CD4-positive, alpha-beta memory T cell (primary cell): Measurements from ENCODE around the gene S100A1. TPM values are rescaled to one million over a fixed set of nuclear protein-coding genes. Genes with fewer than 3 reads are reported as not detected.

Source experiments
- CTCF ChIA-PET: fragments of 350-600 bp; sonication (Branson Sonifier 250); formaldehyde crosslinking; loops from one replicate; lab custom pipeline; 2021; ENCODE audit warnings: inconsistent platforms; ENCODE audit not compliant: partially characterized antibody; lab: Charles Lee
- POLR2A ChIA-PET: fragments of 350-600 bp; sonication (Branson Sonifier 250); formaldehyde crosslinking; loops from one replicate; lab custom pipeline; 2021; ENCODE audit not compliant: partially characterized antibody; lab: Charles Lee
- DNase-seq, 5 donors: peaks; one replicate each; pipeline versions ENCODE4 v3.0.0 to v3.0.0-alpha.2; 2020 to 2022; ENCODE audit warnings: mixed read lengths in 1 of 5
- H3K27ac ChIP-seq: one replicate; pipeline ENCODE4 v1.7.0; 2013; ENCODE audit warnings: low read depth, low read length
- H3K27me3 ChIP-seq: 2 replicates; pipeline ENCODE4 v1.7.0; 2013; ENCODE audit warnings: mild to moderate bottlenecking, low read length, moderate library complexity; ENCODE audit not compliant: insufficient read depth
- H3K36me3 ChIP-seq: 2 replicates; pipeline ENCODE4 v1.7.0; 2013; ENCODE audit warnings: mild to moderate bottlenecking, low read length, moderate library complexity; ENCODE audit not compliant: insufficient read depth
- H3K4me1 ChIP-seq: 2 replicates; pipeline ENCODE4 v1.7.0; 2013; ENCODE audit warnings: mild to moderate bottlenecking, low read length, moderate library complexity; ENCODE audit not compliant: insufficient read depth
- H3K4me3 ChIP-seq, 2 donors: one replicate each; pipeline ENCODE4 v1.7.0; 2013; ENCODE audit warnings: low read length in 2 of 2, mild to moderate bottlenecking in 1 of 2
- H3K9me3 ChIP-seq, 2 donors: one replicate each; pipeline ENCODE4 v1.7.0; 2013; ENCODE audit warnings: low read length in 2 of 2, control low read depth in 1 of 2; ENCODE audit not compliant: control insufficient read depth in 1 of 2
- H3K27ac Mint-ChIP-seq, 7 donors: one replicate each; pipeline ENCODE4 v1.8.0; 2020 to 2021; ENCODE audit warnings: mixed read lengths in 7 of 7, mild to moderate bottlenecking in 6 of 7, inconsistent platforms in 3 of 7, moderate library complexity in 3 of 7
- H3K27me3 Mint-ChIP-seq, 2 donors: one replicate each; pipeline ENCODE4 v1.8.0; 2020 to 2021; ENCODE audit warnings: mixed read lengths in 2 of 2
- H3K36me3 Mint-ChIP-seq, 2 donors: one replicate each; pipeline ENCODE4 v1.8.0; 2020 to 2021; ENCODE audit warnings: mixed read lengths in 2 of 2, inconsistent platforms in 1 of 2, mild to moderate bottlenecking in 1 of 2
- H3K4me1 Mint-ChIP-seq, 4 donors: one replicate each; pipeline ENCODE4 v1.8.0; 2020 to 2021; ENCODE audit warnings: mixed read lengths in 4 of 4, mild to moderate bottlenecking in 1 of 4
- H3K4me3 Mint-ChIP-seq, 8 donors: one replicate each; pipeline ENCODE4 v1.8.0; 2020 to 2021; ENCODE audit warnings: mixed read lengths in 8 of 8, mild to moderate bottlenecking in 7 of 8, moderate library complexity in 6 of 8, inconsistent platforms in 3 of 8
- H3K9me3 Mint-ChIP-seq, 8 donors: one replicate each; pipeline ENCODE4 v1.8.0; 2020 to 2021; ENCODE audit warnings: mixed read lengths in 8 of 8, mild to moderate bottlenecking in 5 of 8, inconsistent platforms in 3 of 8, moderate library complexity in 1 of 8
- intact Hi-C: fragments of 100-400 bp; cut with micrococcal nuclease; formaldehyde crosslinking; loops from one replicate; pipeline ENCODE4 v1.15.1; 2023
- polyA plus RNA-seq, 2 donors: library from polyadenylated mRNA; unstranded; fragments of 300-500 nt; fragmentation: Illumina TruSeq; gene quantifications; one replicate each; pipeline ENCODE4 v1.2.3, GENCODE V29; 2021
- total RNA-seq, 2 experiments: library from RNA; stranded (reverse); gene quantifications; one replicate each; pipeline ENCODE4 v1.2.3, GENCODE V29; 2021

The S100A1 gene
- total and polyA plus RNA-seq, 4 experiments from 2014 or later, result not detected

- intact Hi-C loops, result no loop called here
- Histone ChIP-seq H3K4me3 (no peak overlapping the region), H3K9me3 (no peaks in the 10 kb centered on the region), H3K36me3 (peaks cover 29% of the 10 kb centered on the region), H3K4me1 (peaks cover 38% of the 10 kb centered on the region), H3K27ac (no peak overlapping the region), H3K27me3 (no peaks in the 10 kb centered on the region)
- Mint-ChIP-seq H3K4me1 (peaks cover 36 to 62% (median 48%) of the 10 kb centered on the region in 4 donors), H3K4me3 (no peak overlapping the region), H3K27me3 (no peaks in the 10 kb centered on the region), H3K27ac (peak overlapping the region in 5 of 7 donors; percentile 10 to 85 (median 66)), H3K9me3 (no peaks in the 10 kb centered on the region), H3K36me3 (peaks cover 26 to 44% of the 10 kb centered on the region in 2 donors)
- POLR2A ChIA-PET, result interaction anchor here (0.7 to 8.9 kb wide), 5 partner anchors 10 to 330 kb away, joined by 3 to 80 read pairs (median 13); partner anchors contain the start of genes CHTOP, INTS3, JTB and SNAPIN
- CTCF ChIA-PET, result interaction anchor here (1.0 to 1.7 kb wide), 3 partner anchors 13 to 138 kb away, joined by 3 to 6 read pairs (median 4); no protein-coding TSS in a partner anchor
- no peak for DNase-seq
Observed at GRCh38 chr1:153648000-153648643, 19.9 kb downstream of the S100A1 start.

DNA sequence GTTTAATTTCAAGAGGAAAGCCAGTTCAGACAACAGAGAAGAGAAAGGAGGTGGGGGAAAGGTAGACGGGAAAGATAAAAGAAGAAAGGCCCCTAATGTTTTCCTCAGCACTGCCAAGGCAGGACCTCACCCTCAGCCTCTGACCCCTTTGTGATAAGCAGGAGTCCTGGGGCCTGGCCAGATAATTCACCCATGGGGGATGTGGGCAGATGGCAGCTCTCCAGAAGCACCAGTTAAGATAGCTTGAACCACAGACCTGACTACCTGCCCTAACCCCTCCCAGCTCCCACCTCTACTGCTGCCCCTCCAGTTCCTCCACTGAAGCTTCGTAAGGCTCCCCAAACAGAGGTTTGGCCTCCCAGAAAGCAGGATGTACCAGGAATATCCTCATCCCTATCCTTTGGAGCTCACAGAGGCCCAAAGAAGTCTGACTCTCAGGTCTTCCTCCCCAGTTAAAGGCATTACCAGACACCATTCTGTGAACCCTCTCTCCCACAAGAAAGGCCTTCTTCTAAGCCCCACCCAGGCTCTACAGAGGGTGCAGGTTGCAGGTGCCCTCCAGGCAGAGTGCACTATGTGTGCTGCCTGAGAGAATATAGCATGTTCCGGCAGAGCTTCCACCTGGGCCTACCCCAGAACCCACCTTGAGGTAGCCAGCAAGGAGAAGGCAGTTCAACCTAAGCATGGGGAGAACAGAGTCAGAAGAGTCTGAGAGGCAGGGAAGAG is 21.1 kb downstream of the S100A1 start:
- peak in 3 of 5 donors; percentile 20 to 32 (median 28) for DNase-seq
- no peaks in the 10 kb centered on the region for H3K9me3 Mint-ChIP-seq
- H3K9me3 ChIP-seq, result no peaks in the 10 kb centered on the region
- intact Hi-C loops, result no loop called here
- POLR2A ChIA-PET, result interaction anchor here (0.6 to 8.9 kb wide), 5 partner anchors 9 to 23 kb away, joined by 4 to 80 read pairs (median 6); partner anchors contain the start of genes CHTOP, ILF2 and SNAPIN
- no peaks in the 10 kb centered on the region for H3K27me3 Mint-ChIP-seq
- H3K4me3 ChIP-seq, result no peak overlapping the region
- CTCF ChIA-PET, result interaction anchor here (1.0 to 1.5 kb wide), 3 partner anchors 28 to 327 kb away, joined by 3 to 4 read pairs (median 3); no protein-coding TSS in a partner anchor
- peak overlapping the region; percentile 60 to 91 (median 88) for H3K27ac Mint-ChIP-seq
- peak overlapping the region in 7 of 8 donors; percentile 35 to 76 (median 61) for H3K4me3 Mint-ChIP-seq
- H3K27ac ChIP-seq, result peak overlapping the region; percentile 17
- H3K36me3 ChIP-seq, result peaks cover 18% of the 10 kb centered on the region
- peaks cover 27 to 54% (median 38%) of the 10 kb centered on the region in 4 donors for H3K4me1 Mint-ChIP-seq
- H3K4me1 ChIP-seq, result peaks cover 28% of the 10 kb centered on the region
- peaks cover 16 to 32% of the 10 kb centered on the region in 2 donors for H3K36me3 Mint-ChIP-seq
- H3K27me3 ChIP-seq, result no peaks in the 10 kb centered on the region

GRCh38 chr1:153649863-153650235 is 21.6 kb downstream of the S100A1 start:
- Mint-ChIP-seq H3K4me3 (peak overlapping the region in 7 of 8 donors; percentile 35 to 76 (median 61)), H3K4me1 (peaks cover 23 to 48% (median 33%) of the 10 kb centered on the region in 4 donors), H3K27ac (peak overlapping the region in 6 of 7 donors; percentile 54 to 91 (median 88)), H3K27me3 (no peaks in the 10 kb centered on the region), H3K9me3 (no peaks in the 10 kb centered on the region), H3K36me3 (peaks cover 10 to 27% of the 10 kb centered on the region in 2 donors)
- Histone ChIP-seq H3K36me3 (peaks cover 13% of the 10 kb centered on the region), H3K27me3 (no peaks in the 10 kb centered on the region), H3K9me3 (no peaks in the 10 kb centered on the region), H3K27ac (peak overlapping the region; percentile 17), H3K4me3 (no peak overlapping the region), H3K4me1 (peaks cover 26% of the 10 kb centered on the region)
- intact Hi-C loops, result no loop called here
- POLR2A ChIA-PET, result interaction anchor here (0.8 to 8.9 kb wide), 4 partner anchors 9 to 21 kb away, joined by 4 to 80 read pairs (median 6); partner anchors contain the start of genes CHTOP, ILF2 and SNAPIN
- no peak for DNase-seq
- CTCF ChIA-PET, result interaction anchor here (1.0 to 1.5 kb wide), 3 partner anchors 28 to 327 kb away, joined by 3 to 4 read pairs (median 3); no protein-coding TSS in a partner anchor

DNA sequence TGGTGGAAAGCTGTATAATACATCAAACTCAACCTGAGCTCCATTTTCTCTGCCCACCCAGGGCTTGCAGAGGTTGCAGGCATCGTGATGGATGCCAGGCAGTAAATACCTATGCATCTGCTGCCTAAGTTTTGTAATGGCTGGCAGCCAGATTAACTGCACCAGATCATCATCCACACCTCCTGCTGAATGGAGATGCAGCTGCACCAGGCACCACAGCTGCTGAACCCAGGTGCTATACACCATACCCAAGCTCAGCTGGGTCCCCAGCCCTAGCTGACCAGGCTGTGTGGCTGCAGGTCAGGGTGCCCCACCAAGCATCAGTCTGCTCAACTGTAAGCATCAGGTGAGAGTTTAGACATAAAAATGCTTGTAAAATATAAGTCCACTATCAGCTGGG is 23.5 kb downstream of the S100A1 start:
- no peak overlapping the region for H3K4me3 ChIP-seq
- no peak overlapping the region for H3K27ac ChIP-seq
- POLR2A ChIA-PET, result interaction anchor here (0.6 to 1.2 kb wide), 5 partner anchors 8 to 76 kb away, joined by 3 read pairs; partner anchors contain the start of genes CHTOP and INTS3
- no peak overlapping the region for H3K27ac Mint-ChIP-seq
- H3K27me3 ChIP-seq, result no peaks in the 10 kb centered on the region
- peaks cover 0 to 8% of the 10 kb centered on the region in 2 donors for H3K36me3 Mint-ChIP-seq
- CTCF ChIA-PET, result interaction anchor here (1.7 to 2.4 kb wide), 2 partner anchors 9 to 13 kb away, joined by 5 read pairs; no protein-coding TSS in a partner anchor
- H3K9me3 Mint-ChIP-seq, result no peaks in the 10 kb centered on the region
- intact Hi-C loops, result no loop called here
- H3K27me3 Mint-ChIP-seq, result no peaks in the 10 kb centered on the region
- no peak overlapping the region for H3K4me3 Mint-ChIP-seq
- no peaks in the 10 kb centered on the region for H3K36me3 ChIP-seq
- no peak for DNase-seq
- H3K9me3 ChIP-seq, result no peaks in the 10 kb centered on the region
- H3K4me1 ChIP-seq, result peaks cover 16% of the 10 kb centered on the region
- H3K4me1 Mint-ChIP-seq, result peaks cover 13 to 37% (median 20%) of the 10 kb centered on the region in 4 donors

GRCh38 chr1:153652805-153653500 is 24.7 kb downstream of the S100A1 start:
- Mint-ChIP-seq H3K27ac (peak overlapping the region in 2 of 7 donors; percentile 44 to 53), H3K4me3 (no peak overlapping the region), H3K4me1 (peaks cover 10 to 29% (median 15%) of the 10 kb centered on the region in 4 donors), H3K36me3 (peaks cover 0 to 2% of the 10 kb centered on the region in 2 donors), H3K27me3 (no peaks in the 10 kb centered on the region), H3K9me3 (no peaks in the 10 kb centered on the region)
- no peaks in the 10 kb centered on the region for H3K36me3 ChIP-seq
- intact Hi-C loops, result no loop called here
- ChIA-PET POLR2A (interaction anchor here (1.0 kb wide), 1 partner anchor 13 kb away, joined by 3 read pairs; no protein-coding TSS in a partner anchor), CTCF (interaction anchor here (1.7 to 2.4 kb wide), 2 partner anchors 10 to 14 kb away, joined by 5 read pairs; no protein-coding TSS in a partner anchor)
- no peak for DNase-seq
- H3K27me3 ChIP-seq, result no peaks in the 10 kb centered on the region
- no peak overlapping the region for H3K27ac ChIP-seq
- H3K9me3 ChIP-seq, result no peaks in the 10 kb centered on the region
- H3K4me1 ChIP-seq, result peaks cover 18% of the 10 kb centered on the region
- H3K4me3 ChIP-seq, result no peak overlapping the region

GRCh38 chr1:153655333-153655732 is 27.1 kb downstream of the S100A1 start:
- intact Hi-C loops, result no loop called here
- peak overlapping the region in 1 of 7 donors; percentile 10 for H3K27ac Mint-ChIP-seq

More at GRCh38 chr1:153655333-153655732, 27.1 kb downstream of the S100A1 start:
- Histone ChIP-seq H3K4me1 (peaks cover 19% of the 10 kb centered on the region), H3K4me3 (no peak overlapping the region), H3K27me3 (no peaks in the 10 kb centered on the region), H3K27ac (no peak overlapping the region), H3K36me3 (no peaks in the 10 kb centered on the region), H3K9me3 (no peaks in the 10 kb centered on the region)
- Mint-ChIP-seq H3K9me3 (no peaks in the 10 kb centered on the region), H3K4me1 (peaks cover 9 to 25% (median 14%) of the 10 kb centered on the region in 4 donors), H3K36me3 (peaks cover 0 to 6% of the 10 kb centered on the region in 2 donors), H3K4me3 (no peak overlapping the region), H3K27me3 (no peaks in the 10 kb centered on the region)
- POLR2A ChIA-PET, result interaction anchor here (0.8 to 1.2 kb wide), 2 partner anchors 16 to 22 kb away, joined by 3 to 4 read pairs; partner anchors contain the start of gene CHTOP
- no peak for DNase-seq
- CTCF ChIA-PET, result no interaction called here
